Measurements from ENCODE around the gene GOLGA6A.
"Not testable (repeated sequence)": the region's sequence is repeated elsewhere in the genome, so short reads cannot be mapped to it uniquely, and the experiment has no call there.

GRCh38 chr15:74052271-74053260, 29.8 kb downstream of the GOLGA6A start:
- TF ChIP-seq POLR2A, CTCF, EP300 (IDR thresholded peaks at IDR 0.05): not testable (repeated sequence)
